SH-SY5Y (cell line): ENCODE measurements around the gene PCDH9.

Source experiments
- GATA2 ChIP-seq: IDR thresholded peaks from 2 replicates; pipeline ENCODE4 v1.6.1; 2011; ENCODE audit warnings: mild to moderate bottlenecking, low read depth, low read length
- GATA3 ChIP-seq: IDR thresholded peaks from 2 replicates; pipeline ENCODE4 v1.6.1; 2011; ENCODE audit warnings: low read depth, mild to moderate bottlenecking, low read length, moderate library complexity

DNA sequence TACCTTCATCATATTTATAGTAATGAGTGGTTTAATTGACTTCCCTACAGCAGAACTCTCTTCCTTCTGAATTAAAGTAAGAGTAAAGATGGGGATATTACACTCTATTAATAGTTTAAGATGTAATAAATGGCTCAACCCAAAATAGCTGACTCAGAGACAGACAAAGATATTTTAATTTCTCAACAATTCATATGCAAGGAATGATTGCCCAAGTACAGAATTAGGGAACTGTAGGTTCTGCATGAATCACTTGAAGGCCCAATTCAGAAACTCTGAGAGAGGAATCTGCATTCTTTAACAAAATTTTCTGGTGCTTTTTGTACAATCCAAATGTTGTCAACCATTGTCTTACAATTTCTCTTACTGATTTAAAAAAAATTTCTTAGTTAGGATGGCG is 42.9 kb upstream of the PCDH9 start:
- TF ChIP-seq GATA3 = no peak
- TF ChIP-seq GATA2 = no peak
